Uterus (tissue), 4 donors: ENCODE results near the gene ITPRIPL2. TPM values are rescaled to one million over a fixed set of nuclear protein-coding genes. Genes with fewer than 3 reads are reported as not detected.

Experiments used
- DNase-seq, 2 donors: peaks; one replicate each; pipeline ENCODE4 v3.0.0-alpha.2; 2019 to 2020
- H3K27ac ChIP-seq, 2 donors: fragments of 200-600 bp; sonication (generic); 1 replicate in 1 of 2; 2 replicates in 1 of 2; pipeline ENCODE4 v1.5.1; 2016 to 2018
- H3K27me3 ChIP-seq, 2 donors: fragments of 200-600 bp; sonication (generic); one replicate each; pipeline ENCODE4 v1.5.1; 2018 to 2019; ENCODE audit warnings: control low read depth in 1 of 2
- H3K36me3 ChIP-seq, 2 donors: fragments of 200-600 bp; sonication (generic); one replicate each; pipeline ENCODE4 v1.5.1; 2019; ENCODE audit warnings: control low read depth in 1 of 2
- H3K4me1 ChIP-seq, 2 donors: fragments of 200-600 bp; sonication (generic); one replicate each; pipeline ENCODE4 v1.5.1; 2018 to 2019; ENCODE audit warnings: control low read depth in 1 of 2
- H3K4me3 ChIP-seq, 2 donors: fragments of 200-600 bp; sonication (generic); 1 replicate in 1 of 2; 2 replicates in 1 of 2; pipeline ENCODE4 v1.5.1; 2018 to 2019; ENCODE audit warnings: mild to moderate bottlenecking in 1 of 2
- H3K9me3 ChIP-seq, 2 donors: fragments of 200-600 bp; sonication (generic); one replicate each; pipeline ENCODE4 v1.5.1; 2019; ENCODE audit warnings: control low read depth in 1 of 2
- POLR2A ChIP-seq, 2 donors: fragments of 450-650 bp; IDR thresholded peaks; one replicate each; pipeline ENCODE4 v1.6.1; 2016; ENCODE audit warnings: antibody characterized with exemption in 2 of 2, mild to moderate bottlenecking in 1 of 2, moderate library complexity in 1 of 2
- intact Hi-C: fragments of 100-400 bp; cut with DNase I; formaldehyde crosslinking; loops from one replicate; pipeline ENCODE4 v1.15.1; 2023; ENCODE audit warnings: low total_unique reads
- total RNA-seq, 4 donors: library from RNA; depleted of rRNA in 3 of 4; stranded (reverse); fragments of >200 nt in 3 of 4; gene quantifications; one replicate each; pipeline versions ENCODE4 v1.1.0 to v1.2.4, GENCODE V29; 2014 to 2023
- TF ChIP-seq, protein P1 (sequence below), 4 experiments: fragments of 200-600 bp in 2 of 4; fragments of 450-650 bp in 2 of 4; sonication (generic) in 2 of 4; IDR thresholded peaks; one replicate each; pipeline ENCODE4 v1.5.1; 2016 to 2019; ENCODE audit warnings: antibody characterized with exemption in 4 of 4, mild to moderate bottlenecking in 2 of 4, moderate library complexity in 1 of 4
- donor health status: DM: yes; HTN: yes; CAD: no.

Gene ITPRIPL2
- total RNA-seq: 10 to 100 TPM; 17.9 to 74.1 (median 43.7) TPM

DNA sequence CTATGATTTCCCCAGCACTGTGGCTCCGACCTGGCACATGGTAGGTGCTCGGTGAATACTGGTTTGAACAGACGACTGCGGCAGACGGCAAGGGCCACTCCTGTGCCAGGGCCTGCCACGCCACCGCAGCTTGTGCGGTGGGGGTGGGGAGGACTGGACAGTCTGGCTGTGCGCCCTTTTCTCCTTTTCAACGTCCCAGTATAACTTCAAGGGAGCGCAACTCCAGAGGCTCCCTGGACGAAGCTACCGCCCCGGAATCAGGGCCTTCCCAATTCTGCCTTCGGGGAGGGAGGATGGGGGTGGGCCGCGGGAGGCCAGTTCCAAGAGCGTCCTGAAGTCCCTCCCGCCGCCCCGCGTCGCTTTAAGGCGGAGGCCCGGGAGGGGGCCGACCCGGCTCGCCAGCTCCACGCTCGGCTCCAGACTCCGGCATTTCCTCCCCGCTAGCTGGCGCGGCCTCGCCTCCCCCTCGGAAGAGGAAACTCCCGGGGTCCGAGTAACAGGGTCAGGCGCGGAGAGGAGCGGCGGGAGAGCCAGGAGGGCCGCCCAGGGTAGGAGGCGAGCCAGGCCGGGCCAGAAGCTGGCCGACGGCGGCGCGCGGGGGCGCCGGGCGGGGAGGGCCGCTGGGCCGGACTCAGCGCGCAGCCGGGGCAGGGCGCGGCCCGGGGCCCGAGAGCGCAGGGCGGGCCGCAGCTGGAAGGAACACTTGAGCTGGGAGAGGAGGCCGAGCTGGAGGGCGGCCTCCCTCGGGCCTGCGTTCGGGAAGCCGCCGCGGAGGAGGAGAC, at the start of gene ITPRIPL2:
Gene ITPRIPL2 (plus strand): TSS at position 388 of the 782 bp plus-strand sequence. CDS start 498 bp downstream, outside the sequence.
- peaks cover 13 to 16% of the 10 kb centered on the region in 2 donors for H3K4me1 ChIP-seq

DNA sequence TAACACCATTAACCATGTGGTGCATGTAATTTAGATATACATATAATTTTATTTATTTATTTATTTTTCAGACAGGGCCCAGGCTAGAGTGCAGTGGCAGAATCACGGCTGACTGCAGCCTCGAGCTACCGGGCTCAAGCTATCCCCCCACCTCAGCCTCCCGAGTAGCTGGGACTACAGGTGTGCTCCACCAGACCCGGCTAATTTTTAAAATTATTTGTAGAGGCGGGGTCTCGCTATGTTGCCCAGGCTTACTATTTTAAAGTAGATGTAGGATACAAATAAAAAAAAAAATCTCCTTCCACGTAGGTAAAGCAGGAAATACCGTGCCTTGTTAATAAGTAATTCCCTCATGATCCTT, 46.8 kb upstream of the ITPRIPL2 start:
- no peak for TF ChIP-seq POLR2A (IDR thresholded peaks at IDR 0.05)
- TF ChIP-seq, protein P1, sequence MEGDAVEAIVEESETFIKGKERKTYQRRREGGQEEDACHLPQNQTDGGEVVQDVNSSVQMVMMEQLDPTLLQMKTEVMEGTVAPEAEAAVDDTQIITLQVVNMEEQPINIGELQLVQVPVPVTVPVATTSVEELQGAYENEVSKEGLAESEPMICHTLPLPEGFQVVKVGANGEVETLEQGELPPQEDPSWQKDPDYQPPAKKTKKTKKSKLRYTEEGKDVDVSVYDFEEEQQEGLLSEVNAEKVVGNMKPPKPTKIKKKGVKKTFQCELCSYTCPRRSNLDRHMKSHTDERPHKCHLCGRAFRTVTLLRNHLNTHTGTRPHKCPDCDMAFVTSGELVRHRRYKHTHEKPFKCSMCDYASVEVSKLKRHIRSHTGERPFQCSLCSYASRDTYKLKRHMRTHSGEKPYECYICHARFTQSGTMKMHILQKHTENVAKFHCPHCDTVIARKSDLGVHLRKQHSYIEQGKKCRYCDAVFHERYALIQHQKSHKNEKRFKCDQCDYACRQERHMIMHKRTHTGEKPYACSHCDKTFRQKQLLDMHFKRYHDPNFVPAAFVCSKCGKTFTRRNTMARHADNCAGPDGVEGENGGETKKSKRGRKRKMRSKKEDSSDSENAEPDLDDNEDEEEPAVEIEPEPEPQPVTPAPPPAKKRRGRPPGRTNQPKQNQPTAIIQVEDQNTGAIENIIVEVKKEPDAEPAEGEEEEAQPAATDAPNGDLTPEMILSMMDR (IDR thresholded peaks at IDR 0.05): no peak
- intact Hi-C loops: no loop called here

More for the DNA sequence above, at the start of gene ITPRIPL2:
- peak; percentile 87 to 90 for DNase-seq
- H3K27me3 ChIP-seq: no peaks in the 10 kb centered on the region
- TF ChIP-seq, protein P1 (IDR thresholded peaks at IDR 0.05): peak in 1 of 4 experiments; percentile 36
- peak; percentile 31 to 71 for TF ChIP-seq POLR2A (IDR thresholded peaks at IDR 0.05)
- peak within 1 kb of the TSS; percentile 94 to 95 for H3K27ac ChIP-seq
- H3K9me3 ChIP-seq: no peaks in the 10 kb centered on the region
- intact Hi-C loops: no loop called here
- H3K36me3 ChIP-seq: no peaks in the 10 kb centered on the region
- peak within 1 kb of the TSS; percentile 46 to 69 for H3K4me3 ChIP-seq

DNA sequence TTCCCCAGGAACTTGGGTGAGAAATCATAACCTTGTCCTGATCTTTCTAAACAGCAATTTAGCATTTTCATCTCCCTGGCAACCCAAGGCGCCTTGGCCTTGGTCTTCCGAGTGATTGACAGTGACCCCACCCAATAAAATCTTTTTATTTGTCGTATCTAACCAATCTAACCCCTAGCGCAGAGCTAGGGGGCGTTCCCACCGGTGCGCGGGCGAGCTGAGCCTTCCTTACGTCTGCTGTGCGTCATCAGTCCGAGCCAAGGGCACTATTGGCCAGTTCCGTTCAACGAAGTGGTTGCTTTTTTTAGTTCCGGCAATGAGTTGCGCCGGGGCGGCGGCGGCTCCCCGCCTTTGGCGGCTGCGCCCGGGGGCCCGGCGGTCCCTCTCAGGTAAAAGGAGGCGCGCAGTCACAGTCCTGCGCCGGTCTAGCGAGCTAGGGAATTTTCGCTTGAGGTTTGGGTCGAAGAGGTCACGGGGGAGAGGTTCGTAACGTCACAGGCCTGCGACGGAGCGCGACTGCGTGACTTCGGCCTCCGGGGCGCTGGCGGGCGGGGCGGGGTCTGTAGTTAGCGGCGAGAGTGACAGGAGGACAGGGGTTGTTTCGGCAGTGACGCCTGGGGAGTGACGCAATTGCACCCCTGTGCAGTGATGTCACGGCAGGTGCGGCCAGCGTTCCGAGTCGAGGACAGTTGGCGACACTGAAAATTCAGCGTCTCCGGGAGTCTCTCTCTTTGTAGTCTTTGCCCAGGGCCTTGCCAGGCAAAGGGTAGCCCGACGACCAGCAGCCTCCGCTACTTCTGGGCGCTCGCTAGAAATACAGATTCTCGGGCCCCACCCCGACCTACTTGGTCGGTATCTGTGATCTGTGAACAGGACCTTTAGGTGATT, 46.2 kb upstream of the ITPRIPL2 start, which contains the start of gene COQ7:
Gene COQ7 (plus strand): TSS at position 266 of the 888 bp plus-strand sequence. CDS start 51 bp downstream, at position 317.
- Histone ChIP-seq H3K27me3 (no peaks in the 10 kb centered on the region), H3K9me3 (no peaks in the 10 kb centered on the region), H3K4me1 (peaks cover 3 to 4% of the 10 kb centered on the region in 2 donors), H3K4me3 (peak within 1 kb of the TSS; percentile 79 to 81), H3K27ac (peak within 1 kb of the TSS; percentile 98), H3K36me3 (no peaks in the 10 kb centered on the region)
- peak; percentile 97 to 99 for DNase-seq
- TF ChIP-seq, protein P1 (IDR thresholded peaks at IDR 0.05): peak in 2 of 4 experiments; percentile 17 to 18
- peak; percentile 29 to 63 for TF ChIP-seq POLR2A (IDR thresholded peaks at IDR 0.05)
- intact Hi-C loops: no loop called here

More for the DNA sequence above, 46.8 kb upstream of the ITPRIPL2 start:
- H3K36me3 ChIP-seq: no peaks in the 10 kb centered on the region
- no peaks in the 10 kb centered on the region for H3K27me3 ChIP-seq
- no peak for DNase-seq
- peaks cover 3 to 4% of the 10 kb centered on the region in 2 donors for H3K4me1 ChIP-seq
- peak overlapping the region; percentile 79 to 81 for H3K4me3 ChIP-seq
- peak overlapping the region; percentile 98 for H3K27ac ChIP-seq
- H3K9me3 ChIP-seq: no peaks in the 10 kb centered on the region

DNA sequence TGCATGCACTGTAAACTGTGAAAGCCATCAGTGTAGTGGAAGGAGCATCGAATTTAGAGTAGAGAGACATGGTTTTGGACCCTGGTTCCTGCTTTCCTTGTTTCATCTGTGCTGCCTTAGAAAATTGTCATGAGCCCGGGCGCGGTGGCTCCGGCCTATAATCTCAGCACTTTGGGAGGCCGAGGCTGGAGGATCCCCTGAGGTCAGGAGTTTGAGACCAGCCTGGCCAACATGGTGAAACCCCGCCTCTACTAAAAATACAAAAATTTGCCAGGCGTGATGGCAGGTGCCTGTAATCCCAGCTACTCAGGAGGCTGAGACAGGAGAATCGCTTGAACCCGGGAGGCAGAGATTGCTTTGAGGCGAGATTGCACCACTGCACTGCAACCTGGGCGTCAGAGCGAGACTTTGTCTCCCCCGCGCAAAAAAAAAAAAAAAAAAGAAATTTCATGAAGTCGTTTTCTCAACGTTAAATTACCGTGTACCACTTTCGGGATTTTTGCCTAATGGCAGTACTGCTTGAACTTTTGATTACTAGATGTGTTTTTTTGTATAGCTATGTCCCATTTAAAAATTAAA, 45.4 kb upstream of the ITPRIPL2 start:
- Histone ChIP-seq H3K27ac (peak overlapping the region; percentile 98), H3K9me3 (no peaks in the 10 kb centered on the region), H3K36me3 (no peaks in the 10 kb centered on the region), H3K4me1 (peaks cover 3 to 4% of the 10 kb centered on the region in 2 donors), H3K4me3 (peak overlapping the region; percentile 79 to 81), H3K27me3 (no peaks in the 10 kb centered on the region)
- intact Hi-C loops: no loop called here
- no peak for TF ChIP-seq POLR2A (IDR thresholded peaks at IDR 0.05)
- TF ChIP-seq, protein P1 (IDR thresholded peaks at IDR 0.05): no peak
- DNase-seq: no peak
